ENCODE measurements around the gene CBX8. TPM values are rescaled to one million over a fixed set of nuclear protein-coding genes. Genes with fewer than 3 reads are reported as not detected.

The CBX8 gene
- polyA plus RNA-seq, 3 donors, result 0.51 to 2.5 (median 2.5) TPM

DNA sequence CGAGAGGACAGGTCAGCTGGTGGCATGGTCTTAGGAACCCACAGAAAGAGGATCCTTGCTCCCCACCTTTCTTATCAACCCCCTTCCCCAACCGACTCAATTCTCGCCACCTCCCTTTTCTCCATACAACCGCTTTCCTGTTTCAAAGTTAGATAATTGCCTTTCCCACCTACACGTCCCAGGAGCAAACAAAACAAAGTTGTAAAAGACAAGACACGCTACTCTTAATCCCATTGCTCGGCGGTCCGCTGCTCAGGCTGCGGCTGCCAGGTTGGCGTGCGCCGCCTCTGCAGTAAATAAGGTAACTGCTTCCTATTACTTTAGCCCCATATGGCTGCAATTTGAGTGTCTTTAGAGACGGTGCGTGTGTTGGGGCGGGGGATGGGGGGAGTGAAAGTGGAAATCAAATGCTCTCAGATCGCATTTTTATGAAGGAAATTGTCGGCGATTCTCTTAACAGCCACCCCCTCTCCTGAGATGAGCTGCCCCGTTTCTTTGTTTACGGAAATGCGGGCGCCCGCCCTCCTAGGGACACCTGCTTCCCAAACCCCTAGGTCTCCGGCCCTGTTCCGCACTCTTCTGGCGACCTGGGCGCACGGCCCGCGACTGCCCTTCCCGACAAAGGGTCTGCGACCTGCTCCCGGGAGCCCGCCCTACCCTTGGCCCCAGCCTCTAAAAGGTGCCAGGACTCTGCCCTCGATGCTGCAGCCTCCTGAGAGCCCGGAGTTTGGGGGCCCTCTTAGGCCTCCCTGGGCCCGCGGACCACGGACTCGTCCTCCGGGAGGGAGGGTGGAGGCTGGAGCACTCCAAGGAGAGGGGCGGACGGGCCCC lies 3.7 kb upstream of the CBX8 start:
- H3K27me3 Mint-ChIP-seq (ENCODE audit: low read depth in 3 of 3), result peaks cover 70 to 82% (median 75%) of the 10 kb centered on the region in 3 donors
- H3K9me3 Mint-ChIP-seq, result peaks cover 6 to 54% (median 47%) of the 10 kb centered on the region in 7 donors
- DNase-seq, result no peak
- WGBS (ENCODE audit: insufficient coverage), result 2% methylated on average over 32 of the region's 44 CpGs
- peaks cover 15 to 46% of the 10 kb centered on the region in 2 donors for H3K9me3 ChIP-seq (replicated peaks in 1 of 2; ENCODE audit: control insufficient read depth in 1 of 2, insufficient read depth in 1 of 2, low read length in 2 of 2)
- peaks cover 35% of the 10 kb centered on the region for H4K20me1 ChIP-seq (ENCODE audit: insufficient read depth, low read length)
- TF ChIP-seq, protein P1, sequence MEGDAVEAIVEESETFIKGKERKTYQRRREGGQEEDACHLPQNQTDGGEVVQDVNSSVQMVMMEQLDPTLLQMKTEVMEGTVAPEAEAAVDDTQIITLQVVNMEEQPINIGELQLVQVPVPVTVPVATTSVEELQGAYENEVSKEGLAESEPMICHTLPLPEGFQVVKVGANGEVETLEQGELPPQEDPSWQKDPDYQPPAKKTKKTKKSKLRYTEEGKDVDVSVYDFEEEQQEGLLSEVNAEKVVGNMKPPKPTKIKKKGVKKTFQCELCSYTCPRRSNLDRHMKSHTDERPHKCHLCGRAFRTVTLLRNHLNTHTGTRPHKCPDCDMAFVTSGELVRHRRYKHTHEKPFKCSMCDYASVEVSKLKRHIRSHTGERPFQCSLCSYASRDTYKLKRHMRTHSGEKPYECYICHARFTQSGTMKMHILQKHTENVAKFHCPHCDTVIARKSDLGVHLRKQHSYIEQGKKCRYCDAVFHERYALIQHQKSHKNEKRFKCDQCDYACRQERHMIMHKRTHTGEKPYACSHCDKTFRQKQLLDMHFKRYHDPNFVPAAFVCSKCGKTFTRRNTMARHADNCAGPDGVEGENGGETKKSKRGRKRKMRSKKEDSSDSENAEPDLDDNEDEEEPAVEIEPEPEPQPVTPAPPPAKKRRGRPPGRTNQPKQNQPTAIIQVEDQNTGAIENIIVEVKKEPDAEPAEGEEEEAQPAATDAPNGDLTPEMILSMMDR (IDR thresholded peaks at IDR 0.05), result no peak
- H3K27ac ChIP-seq (ENCODE audit: low read depth in 1 of 2, low read length in 2 of 2), result no peak overlapping the region
- peak overlapping the region; percentile 57 for H2AFZ ChIP-seq (ENCODE audit: insufficient read depth, low read depth, low read length, poor library complexity, severe bottlenecking)
- H3K27me3 ChIP-seq (ENCODE audit: control insufficient read depth in 2 of 2, insufficient read depth in 2 of 2, low read length in 2 of 2), result peaks cover 66 to 74% of the 10 kb centered on the region in 2 donors
- peak overlapping the region in 1 of 3 experiments; percentile 56 for H3K4me3 ChIP-seq (replicated peaks in 1 of 3; ENCODE audit: low read depth in 2 of 3, low read length in 3 of 3)
- H3K36me3 Mint-ChIP-seq, result peaks cover 28 to 36% of the 10 kb centered on the region in 2 donors
- H3K4me1 ChIP-seq (ENCODE audit: control insufficient read depth in 1 of 2, insufficient read depth in 2 of 2, low read length in 2 of 2), result peaks cover 83 to 90% of the 10 kb centered on the region in 2 donors
- H3K9ac ChIP-seq (ENCODE audit: insufficient read depth, low read length, poor library complexity, severe bottlenecking), result no peak overlapping the region
- H3K36me3 ChIP-seq (replicated peaks in 1 of 2; ENCODE audit: control insufficient read depth in 1 of 2, insufficient read depth in 2 of 2, low read length in 2 of 2), result no peaks in the 10 kb centered on the region
- H3K4me1 Mint-ChIP-seq, result peaks cover 69% of the 10 kb centered on the region
- peak overlapping the region; percentile 53 for H3K4me2 ChIP-seq (replicated peaks; ENCODE audit: extremely low read depth, low read length, poor library complexity, severe bottlenecking)
- H3K4me3 Mint-ChIP-seq, result peak overlapping the region; percentile 69 to 93
- intact Hi-C loops (cut with micrococcal nuclease), result no loop called here
- H3K27ac Mint-ChIP-seq, result no peak overlapping the region
- H3K79me2 ChIP-seq (ENCODE audit: insufficient read depth, low read length), result peaks cover 3% of the 10 kb centered on the region

DNA sequence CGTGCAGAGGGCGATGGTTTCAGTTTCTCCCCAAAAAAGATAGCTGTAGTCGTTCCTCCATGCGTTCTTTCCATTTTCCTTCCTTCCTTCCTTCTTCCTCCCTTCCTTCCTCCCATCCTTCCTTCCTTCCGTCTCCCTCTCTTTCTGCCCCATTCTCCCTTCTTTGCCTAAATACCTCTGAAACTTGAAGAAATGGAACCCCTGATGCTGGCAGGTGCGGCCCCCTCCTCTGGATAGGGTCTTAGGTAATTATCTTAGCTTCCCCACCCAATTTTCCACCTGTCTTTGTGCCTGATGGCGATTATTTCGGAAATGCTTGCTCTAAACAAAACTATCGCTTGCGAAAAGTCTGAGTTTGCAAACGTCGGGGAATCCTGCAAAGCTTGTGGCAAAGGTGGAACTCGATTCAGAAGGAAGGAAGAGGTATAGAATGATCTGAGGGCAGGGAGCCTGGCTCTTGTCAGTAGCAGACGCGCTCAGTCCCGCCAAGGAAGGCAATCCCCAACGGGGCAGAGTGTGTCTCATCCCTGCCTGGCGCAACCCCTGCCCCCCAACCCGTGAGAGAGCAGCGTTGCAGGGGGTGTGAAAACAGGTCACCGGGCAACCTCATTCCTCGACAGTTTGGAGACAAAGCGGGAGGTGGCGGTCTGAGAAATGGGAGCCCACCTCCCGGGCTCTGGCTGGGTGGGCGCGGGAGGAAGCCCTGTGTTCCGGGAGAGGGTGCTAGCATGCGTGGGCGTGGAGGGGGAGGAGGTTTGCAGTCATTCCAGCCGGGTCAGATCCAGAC lies 2.9 kb upstream of the CBX8 start:
- peaks cover 6 to 48% (median 41%) of the 10 kb centered on the region in 7 donors for H3K9me3 Mint-ChIP-seq
- H3K4me1 Mint-ChIP-seq, result peaks cover 62% of the 10 kb centered on the region
- Histone ChIP-seq H3K27me3 (ENCODE audit: control insufficient read depth in 2 of 2, insufficient read depth in 2 of 2, low read length in 2 of 2) (peaks cover 58 to 66% of the 10 kb centered on the region in 2 donors), H3K9me3 (replicated peaks in 1 of 2; ENCODE audit: control insufficient read depth in 1 of 2, insufficient read depth in 1 of 2, low read length in 2 of 2) (peaks cover 12 to 46% of the 10 kb centered on the region in 2 donors), H3K79me2 (ENCODE audit: insufficient read depth, low read length) (peaks cover 3% of the 10 kb centered on the region), H3K4me2 (replicated peaks; ENCODE audit: extremely low read depth, low read length, poor library complexity, severe bottlenecking) (peak overlapping the region; percentile 53), H3K9ac (ENCODE audit: insufficient read depth, low read length, poor library complexity, severe bottlenecking) (no peak overlapping the region), H3K4me3 (replicated peaks in 1 of 3; ENCODE audit: low read depth in 2 of 3, low read length in 3 of 3) (no peak overlapping the region), H3K27ac (ENCODE audit: low read depth in 1 of 2, low read length in 2 of 2) (no peak overlapping the region), H4K20me1 (ENCODE audit: insufficient read depth, low read length) (peaks cover 41% of the 10 kb centered on the region), H3K36me3 (replicated peaks in 1 of 2; ENCODE audit: control insufficient read depth in 1 of 2, insufficient read depth in 2 of 2, low read length in 2 of 2) (peaks cover 4 to 5% of the 10 kb centered on the region in 2 donors), H3K4me1 (ENCODE audit: control insufficient read depth in 1 of 2, insufficient read depth in 2 of 2, low read length in 2 of 2) (peaks cover 75 to 82% of the 10 kb centered on the region in 2 donors), H2AFZ (ENCODE audit: insufficient read depth, low read depth, low read length, poor library complexity, severe bottlenecking) (no peak overlapping the region)
- TF ChIP-seq, protein P1 (IDR thresholded peaks at IDR 0.05), result no peak
- WGBS (ENCODE audit: insufficient coverage), result 4% methylated on average over 27 of the region's 31 CpGs
- peak overlapping the region in 3 of 7 donors; percentile 36 to 70 (median 45) for H3K27ac Mint-ChIP-seq
- H3K27me3 Mint-ChIP-seq (ENCODE audit: low read depth in 3 of 3), result peaks cover 62 to 74% (median 67%) of the 10 kb centered on the region in 3 donors
- intact Hi-C loops (cut with micrococcal nuclease), result loop anchor here (2.0 kb wide), 2 partner anchors 39 to 43 kb away; partner anchors contain the start of gene CBX4 (in 1 of the 2)
- peak overlapping the region; percentile 62 to 93 for H3K4me3 Mint-ChIP-seq
- peaks cover 24 to 37% of the 10 kb centered on the region in 2 donors for H3K36me3 Mint-ChIP-seq
- peak in 1 of 3 donors; percentile 27 for DNase-seq
